ENCODE results near the gene GPR183. TPM values are rescaled to one million over a fixed set of nuclear protein-coding genes. Genes with fewer than 3 reads are reported as not detected.
"Not testable (repeated sequence)": the region's sequence is repeated elsewhere in the genome, so short reads cannot be mapped to it uniquely, and the experiment has no call there.

The GPR183 gene
- total and polyA plus RNA-seq, 3 experiments from 2014 or later: 61.5 to 232 (median 62.8) TPM

DNA sequence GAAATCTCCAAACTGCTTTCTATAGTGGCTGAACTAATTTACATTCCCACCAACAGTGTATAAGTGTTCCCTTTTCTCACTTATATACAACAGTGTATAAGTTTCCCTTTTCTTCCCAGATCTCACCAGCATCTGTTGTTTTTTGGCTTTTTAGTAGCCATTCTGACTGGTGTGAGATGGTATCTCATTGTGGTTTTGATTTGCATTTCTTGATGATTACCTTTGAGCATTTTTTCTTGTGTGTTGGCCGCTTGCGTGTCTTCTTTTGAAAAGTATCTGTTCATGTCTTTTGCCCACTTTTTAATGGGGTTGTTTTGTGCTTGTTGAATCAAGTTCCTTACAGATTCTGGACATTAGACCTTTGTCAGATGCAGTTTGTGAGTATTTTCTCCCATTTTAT, 57.6 kb downstream of the GPR183 start:
- H3K27me3 Mint-ChIP-seq; H3K4me3 ChIP-seq (ENCODE audit: low read length); DNase-seq; H3K27ac ChIP-seq (ENCODE audit: low read depth, low read length); POLR2A ChIA-PET; CTCF ChIA-PET; H3K27me3 ChIP-seq (ENCODE audit: insufficient read depth, low read length, poor library complexity, severe bottlenecking); H3K9me3 Mint-ChIP-seq; H3K4me3 Mint-ChIP-seq; H3K9me3 ChIP-seq (ENCODE audit: low read length): not testable (repeated sequence)
- peak overlapping the region in 7 of 8 donors; percentile 47 to 82 (median 66) for H3K27ac Mint-ChIP-seq
- peaks cover 25% of the 10 kb centered on the region for H3K4me1 ChIP-seq (ENCODE audit: insufficient read depth, low read length)
- H3K36me3 Mint-ChIP-seq: peaks cover 25 to 58% (median 34%) of the 10 kb centered on the region in 3 donors
- H3K4me1 Mint-ChIP-seq: peaks cover 45 to 67% (median 57%) of the 10 kb centered on the region in 3 donors
- H3K36me3 ChIP-seq (ENCODE audit: insufficient read depth, low read length): peaks cover 12% of the 10 kb centered on the region

DNA sequence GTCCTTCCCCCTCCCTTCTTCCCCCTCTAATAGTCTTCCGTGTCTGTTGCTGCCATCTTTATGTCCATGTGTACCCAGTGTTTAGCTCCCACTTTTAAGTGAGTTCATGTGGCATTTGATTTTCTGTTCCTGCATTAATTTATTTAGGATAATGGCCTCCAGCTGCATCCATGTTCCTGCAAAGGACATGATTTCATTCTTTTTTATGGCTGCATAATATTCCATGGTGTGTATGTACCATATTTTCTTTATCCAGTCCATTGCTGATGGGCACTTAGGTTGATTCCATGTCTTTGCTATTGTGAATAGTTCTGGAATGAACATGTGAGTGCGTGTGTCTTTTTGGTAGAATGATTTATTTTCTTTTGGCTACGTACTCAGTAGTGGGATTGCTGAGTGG, 58.0 kb downstream of the GPR183 start:
- POLR2A ChIA-PET; H3K9me3 ChIP-seq (ENCODE audit: low read length); DNase-seq; H3K9me3 Mint-ChIP-seq; H3K27me3 Mint-ChIP-seq; H3K27ac ChIP-seq (ENCODE audit: low read depth, low read length); H3K27me3 ChIP-seq (ENCODE audit: insufficient read depth, low read length, poor library complexity, severe bottlenecking); CTCF ChIA-PET; H3K4me3 Mint-ChIP-seq; H3K4me3 ChIP-seq (ENCODE audit: low read length): not testable (repeated sequence)
- peak overlapping the region in 7 of 8 donors; percentile 4 to 82 (median 56) for H3K27ac Mint-ChIP-seq
- peaks cover 25 to 59% (median 34%) of the 10 kb centered on the region in 3 donors for H3K36me3 Mint-ChIP-seq
- peaks cover 12% of the 10 kb centered on the region for H3K36me3 ChIP-seq (ENCODE audit: insufficient read depth, low read length)
- H3K4me1 ChIP-seq (ENCODE audit: insufficient read depth, low read length): peaks cover 23% of the 10 kb centered on the region
- peaks cover 44 to 65% (median 55%) of the 10 kb centered on the region in 3 donors for H3K4me1 Mint-ChIP-seq

DNA sequence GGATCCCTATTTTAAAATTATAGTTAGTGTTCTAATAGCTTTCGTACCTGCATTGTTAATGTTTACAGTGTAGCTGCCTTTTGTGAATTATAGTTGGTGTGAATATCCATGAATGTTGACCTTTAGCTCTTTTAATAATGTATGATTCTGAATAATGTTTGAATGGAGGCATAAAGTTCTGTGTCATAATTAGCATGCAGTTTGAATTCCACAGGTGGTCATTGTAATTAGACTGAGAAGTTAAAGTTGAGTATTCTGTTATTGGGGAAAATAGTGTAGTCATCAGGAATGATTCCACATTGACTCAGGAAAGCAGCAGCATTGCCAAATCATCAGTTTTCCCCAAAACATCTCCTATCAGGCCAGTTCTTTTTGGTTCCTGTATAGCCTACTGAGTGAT, 61.1 kb downstream of the GPR183 start:
- H3K27ac Mint-ChIP-seq: peak overlapping the region in 7 of 8 donors; percentile 21 to 85 (median 47)

More for the DNA sequence above, 61.1 kb downstream of the GPR183 start:
- H3K27me3 Mint-ChIP-seq: no peaks in the 10 kb centered on the region
- Histone ChIP-seq H3K36me3 (ENCODE audit: insufficient read depth, low read length) (peaks cover 13% of the 10 kb centered on the region), H3K4me1 (ENCODE audit: insufficient read depth, low read length) (peaks cover 4% of the 10 kb centered on the region), H3K27me3 (ENCODE audit: insufficient read depth, low read length, poor library complexity, severe bottlenecking) (no peaks in the 10 kb centered on the region), H3K4me3 (ENCODE audit: low read length) (no peak overlapping the region), H3K27ac (ENCODE audit: low read depth, low read length) (no peak overlapping the region), H3K9me3 (ENCODE audit: low read length) (no peaks in the 10 kb centered on the region)
- ChIA-PET POLR2A (interaction anchor here (0.6 to 1.7 kb wide), 3 partner anchors 10 to 137 kb away, joined by 3 to 5 read pairs (median 3); no protein-coding TSS in a partner anchor), CTCF (no interaction called here)
- peaks cover 32 to 63% (median 33%) of the 10 kb centered on the region in 3 donors for H3K36me3 Mint-ChIP-seq
- no peaks in the 10 kb centered on the region for H3K9me3 Mint-ChIP-seq
- no peak overlapping the region for H3K4me3 Mint-ChIP-seq
- peaks cover 31 to 48% (median 40%) of the 10 kb centered on the region in 3 donors for H3K4me1 Mint-ChIP-seq
- no peak for DNase-seq

Other genes with a start within 250 kb of the GPR183 start
- gene UBAC2, start 106.5 kb downstream of the GPR183 start, total RNA-seq: 10 to 100 TPM; 62.3 to 63.7 TPM
- gene UBAC2, start 106.5 kb downstream of the GPR183 start, polyA plus RNA-seq: 160 TPM
- gene GPR18, start 49.0 kb downstream of the GPR183 start, total RNA-seq: 10 to 100 TPM; 15.2 to 16.2 TPM
- gene GPR18, start 49.0 kb downstream of the GPR183 start, polyA plus RNA-seq: 32.4 TPM
- gene TM9SF2, start 194.1 kb upstream of the GPR183 start, total RNA-seq: 10 to 100 TPM; 88.0 to 96.0 TPM
- gene TM9SF2, start 194.1 kb upstream of the GPR183 start, polyA plus RNA-seq: 81.3 TPM